Central memory CD8-positive, alpha-beta T cell (primary cell): Measurements from ENCODE around the gene P4HTM.

Experiments used
- ATAC-seq: fragments of 150-1000 bp; cut with Tn5 transposase; replicated peaks from 2 replicates; pipeline ENCODE4 v1.10.0; 2022; ENCODE audit warnings: mild to moderate bottlenecking, moderate FRiP score, moderate number of reproducible peaks; ENCODE audit not compliant: poor library complexity, severe bottlenecking; ENCODE audit errors: extremely low read depth
- DNase-seq, 2 donors: peaks; one replicate each; pipeline ENCODE4 v3.0.0; 2021; ENCODE audit warnings: low spot score in 2 of 2
- H3K27ac Mint-ChIP-seq: one replicate; pipeline ENCODE4 v1.8.0; 2022; ENCODE audit warnings: low read depth, mild to moderate bottlenecking, moderate library complexity, mixed read lengths
- H3K27me3 Mint-ChIP-seq: one replicate; pipeline ENCODE4 v1.8.0; 2022; ENCODE audit warnings: mixed read lengths
- H3K36me3 Mint-ChIP-seq: one replicate; pipeline ENCODE4 v1.8.0; 2022; ENCODE audit warnings: mild to moderate bottlenecking, moderate library complexity, mixed read lengths; ENCODE audit not compliant: insufficient read depth
- H3K4me1 Mint-ChIP-seq: one replicate; pipeline ENCODE4 v1.8.0; 2022; ENCODE audit warnings: mixed read lengths
- H3K4me3 Mint-ChIP-seq: one replicate; pipeline ENCODE4 v1.8.0; 2022; ENCODE audit warnings: mild to moderate bottlenecking, moderate library complexity, mixed read lengths
- H3K9me3 Mint-ChIP-seq: one replicate; pipeline ENCODE4 v1.8.0; 2022; ENCODE audit warnings: mixed read lengths

Gene P4HTM

GRCh38 chr3:48990636-48991469 is 812 bp downstream of the P4HTM start:
- Mint-ChIP-seq H3K4me1 (peaks cover 47% of the 10 kb centered on the region), H3K9me3 (no peaks in the 10 kb centered on the region), H3K27ac (peak overlapping the region; percentile 90), H3K27me3 (no peaks in the 10 kb centered on the region), H3K36me3 (peaks cover 13% of the 10 kb centered on the region), H3K4me3 (peak overlapping the region; percentile 93)
- DNase-seq (no peak), ATAC-seq (peak; percentile 15)

- H3K4me3 Mint-ChIP-seq, result peak overlapping the region; percentile 93
- H3K4me1 Mint-ChIP-seq, result peaks cover 47% of the 10 kb centered on the region
- H3K9me3 Mint-ChIP-seq, result no peaks in the 10 kb centered on the region
- peaks cover 13% of the 10 kb centered on the region for H3K36me3 Mint-ChIP-seq
- ATAC-seq (no peak), DNase-seq (no peak)
- peak overlapping the region; percentile 41 for H3K27ac Mint-ChIP-seq
- H3K27me3 Mint-ChIP-seq, result no peaks in the 10 kb centered on the region
These were observed 2.0 kb downstream of the P4HTM start for GRCh38 chr3:48991851-48992545.

- Mint-ChIP-seq H3K4me1 (peaks cover 39% of the 10 kb centered on the region), H3K27me3 (no peaks in the 10 kb centered on the region), H3K9me3 (no peaks in the 10 kb centered on the region), H3K4me3 (no peak overlapping the region), H3K36me3 (peaks cover 14% of the 10 kb centered on the region), H3K27ac (peak overlapping the region; percentile 3)
- ATAC-seq, result no peak
- DNase-seq, result no peak
These were observed 3.8 kb downstream of the P4HTM start for GRCh38 chr3:48993834-48994233.

- peak overlapping the region; percentile 8 for H3K27ac Mint-ChIP-seq
- DNase-seq (no peak), ATAC-seq (no peak)
- no peak overlapping the region for H3K4me3 Mint-ChIP-seq
- no peaks in the 10 kb centered on the region for H3K27me3 Mint-ChIP-seq
- no peaks in the 10 kb centered on the region for H3K9me3 Mint-ChIP-seq
- peaks cover 10% of the 10 kb centered on the region for H3K36me3 Mint-ChIP-seq
- H3K4me1 Mint-ChIP-seq, result peaks cover 25% of the 10 kb centered on the region
These were observed 6.6 kb downstream of the P4HTM start for GRCh38 chr3:48996640-48997039.

- Mint-ChIP-seq H3K4me1 (peaks cover 19% of the 10 kb centered on the region), H3K9me3 (no peaks in the 10 kb centered on the region), H3K36me3 (peaks cover 10% of the 10 kb centered on the region), H3K27ac (peak overlapping the region; percentile 8), H3K4me3 (no peak overlapping the region), H3K27me3 (no peaks in the 10 kb centered on the region)
- ATAC-seq (no peak), DNase-seq (no peak)
These were observed 7.1 kb downstream of the P4HTM start for GRCh38 chr3:48997102-48997635.

GRCh38 chr3:48997714-48998637 is 7.9 kb downstream of the P4HTM start:
- no peaks in the 10 kb centered on the region for H3K9me3 Mint-ChIP-seq
- peaks cover 6% of the 10 kb centered on the region for H3K36me3 Mint-ChIP-seq
- no peaks in the 10 kb centered on the region for H3K27me3 Mint-ChIP-seq
- ATAC-seq (no peak), DNase-seq (no peak)
- H3K27ac Mint-ChIP-seq, result no peak overlapping the region
- H3K4me1 Mint-ChIP-seq, result peaks cover 19% of the 10 kb centered on the region
- H3K4me3 Mint-ChIP-seq, result no peak overlapping the region

- Mint-ChIP-seq H3K4me3 (no peak overlapping the region), H3K9me3 (no peaks in the 10 kb centered on the region), H3K4me1 (peaks cover 14% of the 10 kb centered on the region), H3K36me3 (peaks cover 6% of the 10 kb centered on the region), H3K27ac (peak overlapping the region; percentile 78), H3K27me3 (no peaks in the 10 kb centered on the region)
- ATAC-seq (no peak), DNase-seq (no peak)
These were observed 9.2 kb downstream of the P4HTM start for GRCh38 chr3:48999085-48999858.

GRCh38 chr3:49001155-49001554 is 11.1 kb downstream of the P4HTM start:
- Mint-ChIP-seq H3K4me3 (no peak overlapping the region), H3K36me3 (peaks cover 6% of the 10 kb centered on the region), H3K27ac (no peak overlapping the region), H3K27me3 (no peaks in the 10 kb centered on the region), H3K4me1 (peaks cover 6% of the 10 kb centered on the region), H3K9me3 (no peaks in the 10 kb centered on the region)
- DNase-seq, result no peak
- ATAC-seq, result no peak

- no peak for ATAC-seq
These were observed 14.6 kb downstream of the P4HTM start for GRCh38 chr3:49004352-49005302.

GRCh38 chr3:49005303-49005680 is 15.3 kb downstream of the P4HTM start:
- Mint-ChIP-seq H3K27ac (no peak overlapping the region), H3K36me3 (peaks cover 13% of the 10 kb centered on the region), H3K4me3 (no peak overlapping the region), H3K9me3 (no peaks in the 10 kb centered on the region), H3K27me3 (no peaks in the 10 kb centered on the region), H3K4me1 (peaks cover 26% of the 10 kb centered on the region)
- ATAC-seq, result no peak
- DNase-seq, result no peak

More at GRCh38 chr3:49004352-49005302, 14.6 kb downstream of the P4HTM start:
- Mint-ChIP-seq H3K27me3 (no peaks in the 10 kb centered on the region), H3K4me3 (no peak overlapping the region), H3K27ac (no peak overlapping the region), H3K9me3 (no peaks in the 10 kb centered on the region), H3K36me3 (peaks cover 13% of the 10 kb centered on the region), H3K4me1 (peaks cover 30% of the 10 kb centered on the region)
- DNase-seq, result no peak

- peaks cover 26% of the 10 kb centered on the region for H3K4me1 Mint-ChIP-seq
- H3K4me3 Mint-ChIP-seq, result peak overlapping the region; percentile 99
- no peak overlapping the region for H3K27ac Mint-ChIP-seq
- ATAC-seq (no peak), DNase-seq (no peak)
- no peaks in the 10 kb centered on the region for H3K9me3 Mint-ChIP-seq
- H3K36me3 Mint-ChIP-seq, result peaks cover 14% of the 10 kb centered on the region
- no peaks in the 10 kb centered on the region for H3K27me3 Mint-ChIP-seq
These were observed 16.0 kb downstream of the P4HTM start for GRCh38 chr3:49005998-49006397.
